Stomach (tissue), 9 donors: ENCODE data around the gene SND1. TPM values are rescaled to one million over a fixed set of nuclear protein-coding genes. Genes with fewer than 3 reads are reported as not detected.

Experiments
- DNase-seq, 2 donors: peaks; one replicate each; pipeline versions ENCODE4 v3.0.0 to v3.0.0-alpha.2; 2013 to 2019
- H3K27ac ChIP-seq, 5 donors: fragments of 200-600 bp in 4 of 5; sonication (generic) in 4 of 5; one replicate each; pipeline ENCODE4 v1.5.1; 2013 to 2019; ENCODE audit warnings: mild to moderate bottlenecking in 1 of 5, moderate library complexity in 1 of 5
- H3K27me3 ChIP-seq, 3 donors: fragments of 200-600 bp; sonication (generic); one replicate each; pipeline ENCODE4 v1.5.1; 2017 to 2019; ENCODE audit warnings: mixed run types in 1 of 3
- H3K36me3 ChIP-seq, 4 donors: fragments of 200-600 bp; sonication (generic); 1 replicate in 3 of 4; 2 replicates in 1 of 4; pipeline ENCODE4 v1.5.1; 2016 to 2019
- H3K4me1 ChIP-seq, 4 donors: fragments of 200-600 bp; sonication (generic); one replicate each; pipeline ENCODE4 v1.5.1; 2016 to 2019
- H3K4me3 ChIP-seq, 4 donors: fragments of 200-600 bp; sonication (generic) in 3 of 4; one replicate each; pipeline ENCODE4 v1.5.1; 2016 to 2019; ENCODE audit warnings: mild to moderate bottlenecking in 1 of 4
- H3K9me3 ChIP-seq, 4 donors: fragments of 200-600 bp; sonication (generic); one replicate each; pipeline ENCODE4 v1.5.1; 2016 to 2019
- EP300 ChIP-seq: sonication (generic); formaldehyde crosslinking; IDR thresholded peaks from one replicate; pipeline ENCODE4 v1.6.1; 2017; ENCODE audit warnings: antibody characterized with exemption
- POLR2A ChIP-seq, 4 donors: fragments of 450-650 bp; IDR thresholded peaks; one replicate each; pipeline ENCODE4 v1.6.1; 2016; ENCODE audit warnings: antibody characterized with exemption in 4 of 4, control low read depth in 2 of 4, mild to moderate bottlenecking in 1 of 4, moderate library complexity in 1 of 4
- POLR2AphosphoS5 ChIP-seq, 3 donors: sonication (generic); formaldehyde crosslinking; IDR thresholded peaks; one replicate each; pipeline ENCODE4 v1.6.1; 2016; ENCODE audit warnings: antibody characterized with exemption in 3 of 3
- WGBS, 5 donors: extraction: QIAGEN DNeasy Blood & Tissue Kit in 3 of 5; methylation state at CpG; one replicate each; pipeline versions ENCODE4 v1.1.5 to v1.1.7; 2013 to 2018; 5-methylcytosine and 5-hydroxymethylcytosine counted together
- intact Hi-C: fragments of 100-400 bp; cut with DNase I; formaldehyde crosslinking; loops from one replicate; pipeline ENCODE4 v1.15.1; 2023; ENCODE audit warnings: low total_unique reads
- polyA plus RNA-seq, 3 donors: library from polyadenylated mRNA; stranded (reverse); fragments of 200-250 nt; gene quantifications; one replicate each; pipeline ENCODE4 v1.2.3, GENCODE V29; 2013
- total RNA-seq, 5 donors: library from RNA; depleted of rRNA; stranded (reverse); fragments of >200 nt; gene quantifications; one replicate each; pipeline versions ENCODE4 v1.1.0 to v1.2.3, GENCODE V29; 2014 to 2016
- TF ChIP-seq, protein P1 (sequence below), 7 experiments: fragments of 450-650 bp in 4 of 7; fragments of 200-600 bp in 3 of 7; sonication (generic) in 3 of 7; IDR thresholded peaks; one replicate each; pipeline ENCODE4 v1.5.1; 2016 to 2019; ENCODE audit warnings: antibody characterized with exemption in 7 of 7, control low read depth in 2 of 7, mild to moderate bottlenecking in 1 of 7
- donor health status: healthy with polysubstance abuse.
- donor health status: Bipolar disorder and iron deficiency.
- donor health status: healthy.

Gene SND1
- total and polyA plus RNA-seq, 8 donors: 63.3 to 799 (median 126) TPM

DNA sequence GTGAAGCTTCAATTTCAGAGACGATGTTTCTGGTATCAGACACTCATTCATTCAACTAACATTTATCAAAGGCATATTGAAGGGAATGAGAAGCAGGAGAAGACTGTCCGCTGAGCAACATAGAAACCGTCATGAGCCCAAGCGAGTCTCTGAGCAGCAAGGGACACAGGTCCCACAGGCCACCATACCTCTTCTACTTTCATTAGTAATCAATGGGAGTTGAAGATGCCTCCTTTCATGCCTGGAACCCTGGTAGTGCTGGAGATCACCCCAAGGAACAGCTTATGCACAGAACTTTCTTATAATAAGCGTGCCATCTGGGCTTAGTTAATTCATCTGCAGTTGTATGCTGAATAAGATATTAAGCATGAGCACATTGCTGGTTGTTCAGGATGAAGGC is 35.3 kb upstream of the SND1 start:
- no peak overlapping the region for H3K27ac ChIP-seq
- H3K36me3 ChIP-seq: no peaks in the 10 kb centered on the region
- intact Hi-C loops: no loop called here
- no peak for DNase-seq
- no peak overlapping the region for H3K4me3 ChIP-seq
- H3K4me1 ChIP-seq: peaks cover 0 to 14% (median 0%) of the 10 kb centered on the region in 4 donors
- H3K9me3 ChIP-seq: no peaks in the 10 kb centered on the region
- WGBS, 5 donors: 86 to 95% (median 92%) methylated on average over 5 of the region's 5 CpGs
- peaks cover 0 to 86% (median 39%) of the 10 kb centered on the region in 3 donors for H3K27me3 ChIP-seq
- no peak for TF ChIP-seq EP300
- TF ChIP-seq, protein P1, sequence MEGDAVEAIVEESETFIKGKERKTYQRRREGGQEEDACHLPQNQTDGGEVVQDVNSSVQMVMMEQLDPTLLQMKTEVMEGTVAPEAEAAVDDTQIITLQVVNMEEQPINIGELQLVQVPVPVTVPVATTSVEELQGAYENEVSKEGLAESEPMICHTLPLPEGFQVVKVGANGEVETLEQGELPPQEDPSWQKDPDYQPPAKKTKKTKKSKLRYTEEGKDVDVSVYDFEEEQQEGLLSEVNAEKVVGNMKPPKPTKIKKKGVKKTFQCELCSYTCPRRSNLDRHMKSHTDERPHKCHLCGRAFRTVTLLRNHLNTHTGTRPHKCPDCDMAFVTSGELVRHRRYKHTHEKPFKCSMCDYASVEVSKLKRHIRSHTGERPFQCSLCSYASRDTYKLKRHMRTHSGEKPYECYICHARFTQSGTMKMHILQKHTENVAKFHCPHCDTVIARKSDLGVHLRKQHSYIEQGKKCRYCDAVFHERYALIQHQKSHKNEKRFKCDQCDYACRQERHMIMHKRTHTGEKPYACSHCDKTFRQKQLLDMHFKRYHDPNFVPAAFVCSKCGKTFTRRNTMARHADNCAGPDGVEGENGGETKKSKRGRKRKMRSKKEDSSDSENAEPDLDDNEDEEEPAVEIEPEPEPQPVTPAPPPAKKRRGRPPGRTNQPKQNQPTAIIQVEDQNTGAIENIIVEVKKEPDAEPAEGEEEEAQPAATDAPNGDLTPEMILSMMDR (IDR thresholded peaks at IDR 0.05): no peak
- no peak for TF ChIP-seq POLR2AphosphoS5 (IDR thresholded peaks at IDR 0.05)
- no peak for TF ChIP-seq POLR2A (IDR thresholded peaks at IDR 0.05)

DNA sequence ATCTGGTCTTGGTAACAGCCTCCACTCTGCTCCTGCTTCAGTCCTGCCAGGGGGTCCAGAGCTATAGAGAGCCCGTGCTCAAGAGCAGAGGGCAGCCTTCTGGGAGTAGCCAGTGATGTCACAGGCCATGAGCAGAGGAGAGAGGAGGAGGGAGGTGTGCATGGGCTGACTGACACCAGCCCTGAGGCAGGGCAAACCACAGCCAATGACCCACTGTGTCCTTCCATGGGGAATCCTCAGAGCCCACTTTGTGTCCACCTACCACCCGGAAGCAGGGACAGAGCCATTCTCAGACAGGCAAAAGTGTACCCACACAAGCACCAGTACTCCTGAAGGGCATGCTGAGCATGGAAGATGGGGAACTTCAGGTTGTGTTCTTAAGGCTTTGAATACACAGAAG is 34.0 kb upstream of the SND1 start, which contains the start of gene PAX4:
Gene PAX4, minus strand, starts transcription at position 101 of the 400 bp plus-strand sequence. CDS start 2,214 bp downstream, outside the sequence.
- Histone ChIP-seq H3K4me1 (peaks cover 0 to 14% (median 0%) of the 10 kb centered on the region in 4 donors), H3K27me3 (peaks cover 0 to 83% (median 39%) of the 10 kb centered on the region in 3 donors), H3K4me3 (no peak within 1 kb of the TSS), H3K9me3 (no peaks in the 10 kb centered on the region), H3K36me3 (no peaks in the 10 kb centered on the region), H3K27ac (no peak within 1 kb of the TSS)
- intact Hi-C loops: no loop called here
- 42 to 59% (median 50%) methylated on average over 2 of the region's 2 CpGs for WGBS, 5 donors
- DNase-seq: no peak
- TF ChIP-seq POLR2AphosphoS5 (IDR thresholded peaks at IDR 0.05): no peak
- TF ChIP-seq EP300: no peak
- TF ChIP-seq, protein P1 (IDR thresholded peaks at IDR 0.05): no peak
- no peak for TF ChIP-seq POLR2A (IDR thresholded peaks at IDR 0.05)

GRCh38 chr7:127618775-127619174 is 33.2 kb upstream of the SND1 start:
- no peaks in the 10 kb centered on the region for H3K9me3 ChIP-seq
- TF ChIP-seq EP300: no peak
- no peak for TF ChIP-seq POLR2A (IDR thresholded peaks at IDR 0.05)
- TF ChIP-seq, protein P1 (IDR thresholded peaks at IDR 0.05): no peak
- no peak for TF ChIP-seq POLR2AphosphoS5 (IDR thresholded peaks at IDR 0.05)
- WGBS, 5 donors: 42 to 79% (median 56%) methylated on average over 1 of the region's 1 CpG
- H3K27me3 ChIP-seq: peaks cover 0 to 77% (median 39%) of the 10 kb centered on the region in 3 donors
- DNase-seq: no peak
- H3K27ac ChIP-seq: no peak overlapping the region
- no peaks in the 10 kb centered on the region for H3K36me3 ChIP-seq
- peaks cover 0 to 14% (median 0%) of the 10 kb centered on the region in 4 donors for H3K4me1 ChIP-seq
- H3K4me3 ChIP-seq: no peak overlapping the region
- intact Hi-C loops: no loop called here

- Histone ChIP-seq H3K4me1 (peaks cover 0 to 14% (median 0%) of the 10 kb centered on the region in 4 donors), H3K27ac (no peak overlapping the region), H3K36me3 (no peaks in the 10 kb centered on the region), H3K4me3 (no peak overlapping the region), H3K27me3 (peaks cover 0 to 69% (median 37%) of the 10 kb centered on the region in 3 donors), H3K9me3 (no peaks in the 10 kb centered on the region)
- intact Hi-C loops: no loop called here
- TF ChIP-seq, protein P1 (IDR thresholded peaks at IDR 0.05): no peak
- TF ChIP-seq EP300 (no peak), POLR2AphosphoS5 (IDR thresholded peaks at IDR 0.05) (no peak), POLR2A (IDR thresholded peaks at IDR 0.05) (no peak)
- WGBS, 5 donors: 6 to 16% (median 9%) methylated on average over 11 to 27 of the region's 27 CpGs
- DNase-seq: peak in 1 of 2 donors; percentile 44
These were observed 32.2 kb upstream of the SND1 start for GRCh38 chr7:127619681-127620405.
